Liver (tissue), 9 donors: Measurements from ENCODE around the gene XXYLT1. TPM values are rescaled to one million over a fixed set of nuclear protein-coding genes. Genes with fewer than 3 reads are reported as not detected.

ENCODE experiments used
- DNase-seq: peaks from one replicate; pipeline ENCODE4 v3.0.0-alpha.2; 2017; ENCODE audit warnings: low spot score
- H3K27ac ChIP-seq, 2 donors: one replicate each; pipeline ENCODE4 v1.7.0; 2013; ENCODE audit warnings: inconsistent platforms in 2 of 2, low read length in 2 of 2, control low read depth in 1 of 2, low read depth in 1 of 2, mild to moderate bottlenecking in 1 of 2
- H3K27me3 ChIP-seq, 4 donors: one replicate each; pipeline versions ENCODE4 v1.6.1 to v1.7.0; 2013; ENCODE audit warnings: low read length in 3 of 4, inconsistent platforms in 1 of 4, mild to moderate bottlenecking in 1 of 4, moderate library complexity in 1 of 4; ENCODE audit not compliant: control insufficient read depth in 4 of 4, insufficient read depth in 4 of 4
- H3K36me3 ChIP-seq, 4 donors: one replicate each; pipeline versions ENCODE4 v1.6.1 to v1.7.0; 2013; ENCODE audit warnings: low read length in 3 of 4, mild to moderate bottlenecking in 3 of 4, low read depth in 1 of 4, moderate library complexity in 1 of 4; ENCODE audit not compliant: control insufficient read depth in 4 of 4, insufficient read depth in 3 of 4
- H3K4me1 ChIP-seq, 4 donors: one replicate each; pipeline versions ENCODE4 v1.6.1 to v1.7.0; 2013; ENCODE audit warnings: low read length in 3 of 4, mild to moderate bottlenecking in 3 of 4, moderate library complexity in 1 of 4; ENCODE audit not compliant: control insufficient read depth in 4 of 4, insufficient read depth in 4 of 4
- H3K4me3 ChIP-seq, 3 donors: one replicate each; pipeline versions ENCODE4 v1.6.1 to v1.7.0; 2013; ENCODE audit warnings: low read length in 3 of 3, control low read depth in 1 of 3, low read depth in 1 of 3, mild to moderate bottlenecking in 1 of 3
- H3K9ac ChIP-seq, 2 donors: one replicate each; pipeline ENCODE4 v1.7.0; 2013; ENCODE audit warnings: low read length in 2 of 2, mild to moderate bottlenecking in 2 of 2, moderate library complexity in 2 of 2, control low read depth in 1 of 2, low read depth in 1 of 2
- H3K9me3 ChIP-seq, 4 donors: one replicate each; pipeline versions ENCODE4 v1.6.1 to v1.7.0; 2013; ENCODE audit warnings: low read length in 3 of 4; ENCODE audit not compliant: control insufficient read depth in 4 of 4
- FOXA1 ChIP-seq: IDR thresholded peaks from 2 replicates; pipeline ENCODE4 v1.6.1; 2016; ENCODE audit warnings: antibody characterized with exemption
- FOXA2 ChIP-seq: IDR thresholded peaks from 2 replicates; pipeline ENCODE4 v1.6.1; 2016; ENCODE audit warnings: antibody characterized with exemption
- HNF4A ChIP-seq, 2 donors: conservative IDR thresholded peaks; 2 replicates each; pipeline ENCODE4 v1.6.1; 2016; ENCODE audit warnings: antibody characterized with exemption in 2 of 2, mild to moderate bottlenecking in 2 of 2
- HNF4G ChIP-seq: IDR thresholded peaks from 2 replicates; pipeline ENCODE4 v1.6.1; 2016; ENCODE audit warnings: antibody characterized with exemption
- JUND ChIP-seq, 2 donors: IDR thresholded peaks; 2 replicates each; pipeline ENCODE4 v1.6.1; 2016; ENCODE audit warnings: antibody characterized with exemption in 2 of 2
- MAX ChIP-seq: IDR thresholded peaks from 2 replicates; pipeline ENCODE4 v1.6.1; 2016; ENCODE audit warnings: antibody characterized with exemption
- NR2F2 ChIP-seq: IDR thresholded peaks from 2 replicates; pipeline ENCODE4 v1.6.1; 2016; ENCODE audit warnings: antibody characterized with exemption
- RAD21 ChIP-seq, 2 donors: IDR thresholded peaks; 2 replicates each; pipeline ENCODE4 v1.6.1; 2016; ENCODE audit warnings: antibody characterized with exemption in 2 of 2, mild to moderate bottlenecking in 2 of 2
- RXRA ChIP-seq, 2 donors: IDR thresholded peaks; 2 replicates each; pipeline ENCODE4 v1.6.1; 2017 to 2018; ENCODE audit warnings: antibody characterized with exemption in 2 of 2, mild to moderate bottlenecking in 1 of 2
- SP1 ChIP-seq: IDR thresholded peaks from 2 replicates; pipeline ENCODE4 v1.6.1; 2018; ENCODE audit warnings: antibody characterized with exemption, mild to moderate bottlenecking
- TAF1 ChIP-seq: conservative IDR thresholded peaks from 2 replicates; pipeline ENCODE4 v1.6.1; 2016; ENCODE audit warnings: antibody characterized with exemption, mild to moderate bottlenecking
- YY1 ChIP-seq: IDR thresholded peaks from 2 replicates; pipeline ENCODE4 v1.6.1; 2016; ENCODE audit warnings: antibody characterized with exemption, mild to moderate bottlenecking
- WGBS: extraction: QIAGEN DNeasy Blood & Tissue Kit; methylation state at CpG from one replicate; pipeline ENCODE4 v1.1.7; 2013; 5-methylcytosine and 5-hydroxymethylcytosine counted together
- polyA plus RNA-seq, 2 donors: library from polyadenylated mRNA; stranded (reverse) in 1 of 2; unstranded in 1 of 2; fragments of 200-250 nt in 1 of 2; fragments of >200 nt in 1 of 2; fragmentation: Nextera tagmentation in 1 of 2; extraction: Ambion mirVana in 1 of 2; gene quantifications; one replicate each; pipeline versions ENCODE4 v1.2.1 to v1.2.3, GENCODE V29; 2013 to 2015
- total RNA-seq, 2 donors: library from RNA; depleted of rRNA; stranded (reverse); fragments of >200 nt; gene quantifications; one replicate each; pipeline ENCODE4 v1.2.3, GENCODE V29; 2014
- TF ChIP-seq, protein P1 (sequence below): IDR thresholded peaks from 2 replicates; pipeline ENCODE4 v1.6.1; 2016; ENCODE audit warnings: antibody characterized with exemption
- TF ChIP-seq, protein P2 (sequence below): IDR thresholded peaks from 2 replicates; pipeline ENCODE4 v1.6.1; 2016; ENCODE audit warnings: antibody characterized with exemption, mild to moderate bottlenecking
- donor health status: healthy.
- donor health status: healthy.
- donor health status: healthy.
- donor health status: healthy.
- donor health status: healthy.

Gene XXYLT1
- total and polyA plus RNA-seq, 4 donors = 0.93 to 7.6 (median 2.8) TPM

DNA sequence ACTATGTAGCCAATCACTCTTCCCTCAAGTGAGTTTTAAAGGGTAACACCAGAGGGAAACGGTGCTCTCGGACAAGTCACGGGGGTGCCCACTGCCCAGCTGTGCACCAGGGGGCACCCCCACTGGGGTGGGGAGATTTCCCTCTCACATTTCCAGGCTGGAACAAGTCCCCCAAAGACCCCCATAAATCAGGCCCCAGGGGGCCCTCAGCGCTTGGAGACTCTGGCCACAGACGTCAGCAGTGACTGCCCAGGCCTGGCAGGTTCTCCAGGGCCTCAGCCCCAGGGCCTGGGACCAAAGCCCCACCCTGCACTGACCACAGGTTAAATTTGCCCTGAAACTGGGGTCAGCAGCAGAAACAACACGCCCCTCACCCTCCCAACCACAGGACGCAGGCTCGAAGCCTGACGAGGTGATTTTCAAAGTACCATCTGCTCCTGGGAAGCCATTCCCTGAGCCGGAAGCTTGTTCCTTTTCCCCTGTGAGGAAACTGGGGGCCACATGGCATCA is 17.0 kb downstream of the XXYLT1 start:
- no peak for TF ChIP-seq JUND (IDR thresholded peaks at IDR 0.05)
- TF ChIP-seq MAX = no peak
- no peak for TF ChIP-seq RAD21 (IDR thresholded peaks at IDR 0.05)
- Histone ChIP-seq H3K27ac (no peak overlapping the region), H3K4me1 (peaks cover 0 to 3% (median under 1%) of the 10 kb centered on the region in 4 donors), H3K27me3 (no peaks in the 10 kb centered on the region), H3K4me3 (no peak overlapping the region), H3K9ac (no peak overlapping the region), H3K9me3 (no peaks in the 10 kb centered on the region), H3K36me3 (no peaks in the 10 kb centered on the region)
- DNase-seq = no peak
- 96% methylated on average over 10 of the region's 10 CpGs for WGBS

DNA sequence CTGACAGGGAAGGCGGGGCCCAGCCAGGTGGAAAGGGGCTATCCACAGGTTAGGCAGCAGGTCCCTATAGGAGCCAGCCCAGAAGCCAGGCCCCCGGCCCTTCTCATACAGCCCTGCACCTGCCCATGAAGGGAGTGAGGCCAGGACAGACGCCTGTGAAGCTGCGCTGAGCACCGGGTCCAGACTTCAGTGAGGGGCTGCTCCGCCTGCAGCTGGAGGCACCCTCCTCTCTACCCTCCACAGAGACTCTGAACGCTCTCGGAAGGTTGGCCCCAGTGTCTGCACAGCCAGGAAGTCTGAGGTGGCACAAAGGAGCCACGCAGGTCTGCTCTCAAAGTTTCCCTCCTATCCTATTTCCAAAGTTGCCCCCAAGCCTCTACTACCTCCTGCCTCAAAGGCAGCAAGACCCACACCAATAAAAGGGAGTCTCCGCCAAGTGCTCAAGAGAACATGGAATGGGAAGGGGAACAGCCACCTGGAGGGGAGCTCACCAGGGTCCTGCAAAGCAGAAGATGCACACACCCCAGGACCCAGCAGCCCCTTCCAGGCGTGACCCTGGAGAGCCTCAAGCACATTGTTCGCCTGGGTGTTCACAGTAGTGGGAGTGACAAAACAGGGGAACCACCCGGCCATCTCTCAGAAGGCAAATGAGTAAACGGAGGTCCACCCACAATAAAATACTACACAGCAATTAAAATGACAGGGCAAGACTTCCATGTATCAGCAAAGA is 19.5 kb downstream of the XXYLT1 start:
- WGBS = 93% methylated on average over 14 of the region's 14 CpGs
- Histone ChIP-seq H3K36me3 (no peaks in the 10 kb centered on the region), H3K27ac (no peak overlapping the region), H3K9me3 (no peaks in the 10 kb centered on the region), H3K4me3 (no peak overlapping the region), H3K27me3 (no peaks in the 10 kb centered on the region), H3K4me1 (no peaks in the 10 kb centered on the region), H3K9ac (no peak overlapping the region)
- no peak for DNase-seq
- TF ChIP-seq FOXA1 (no peak), HNF4G (no peak), YY1 (no peak), RXRA (IDR thresholded peaks at IDR 0.05) (no peak)

DNA sequence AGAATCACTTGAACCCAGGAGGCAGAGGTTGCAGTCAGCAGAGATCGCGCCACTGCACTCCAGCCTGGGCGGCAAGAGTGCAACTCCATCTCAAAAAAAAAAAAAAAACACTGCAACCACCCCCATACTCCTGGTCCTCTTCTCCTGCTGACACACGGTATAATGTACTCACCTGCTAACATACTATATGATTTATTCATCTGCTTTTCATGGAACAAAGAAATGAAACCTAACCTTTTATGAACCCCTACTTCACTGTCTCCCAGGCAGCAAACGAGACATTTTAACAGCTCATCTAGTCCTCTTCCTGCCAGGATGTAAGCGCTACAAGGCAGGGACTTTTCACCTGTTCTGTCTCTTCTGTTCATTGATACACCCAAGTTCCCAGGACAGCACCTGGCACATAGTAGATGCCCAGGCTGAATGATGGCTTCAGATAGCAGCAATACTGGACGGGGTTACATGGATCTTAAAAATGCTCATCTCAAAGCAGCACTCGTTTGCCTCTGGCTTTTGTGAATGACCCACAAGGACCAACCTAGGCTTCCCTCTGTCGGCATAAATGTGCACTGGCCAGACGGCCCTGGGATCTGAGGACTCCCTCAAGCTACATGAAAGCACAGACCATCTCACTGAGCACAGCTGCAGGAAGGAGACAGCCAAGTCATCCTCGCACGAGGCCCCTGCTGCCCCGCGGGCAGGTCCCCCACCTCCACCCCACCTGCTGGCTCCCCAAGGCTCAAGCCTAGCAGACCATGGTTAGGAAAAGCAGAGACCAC is 20.3 kb downstream of the XXYLT1 start:
- TF ChIP-seq RAD21 (IDR thresholded peaks at IDR 0.05) = peak; percentile 65 to 70
- TF ChIP-seq RXRA (IDR thresholded peaks at IDR 0.05) = no peak
- Histone ChIP-seq H3K9me3 (no peaks in the 10 kb centered on the region), H3K4me1 (no peaks in the 10 kb centered on the region), H3K4me3 (no peak overlapping the region), H3K27me3 (no peaks in the 10 kb centered on the region), H3K27ac (no peak overlapping the region), H3K36me3 (no peaks in the 10 kb centered on the region), H3K9ac (no peak overlapping the region)
- 76% methylated on average over 14 of the region's 14 CpGs for WGBS
- DNase-seq = peak; percentile 24

DNA sequence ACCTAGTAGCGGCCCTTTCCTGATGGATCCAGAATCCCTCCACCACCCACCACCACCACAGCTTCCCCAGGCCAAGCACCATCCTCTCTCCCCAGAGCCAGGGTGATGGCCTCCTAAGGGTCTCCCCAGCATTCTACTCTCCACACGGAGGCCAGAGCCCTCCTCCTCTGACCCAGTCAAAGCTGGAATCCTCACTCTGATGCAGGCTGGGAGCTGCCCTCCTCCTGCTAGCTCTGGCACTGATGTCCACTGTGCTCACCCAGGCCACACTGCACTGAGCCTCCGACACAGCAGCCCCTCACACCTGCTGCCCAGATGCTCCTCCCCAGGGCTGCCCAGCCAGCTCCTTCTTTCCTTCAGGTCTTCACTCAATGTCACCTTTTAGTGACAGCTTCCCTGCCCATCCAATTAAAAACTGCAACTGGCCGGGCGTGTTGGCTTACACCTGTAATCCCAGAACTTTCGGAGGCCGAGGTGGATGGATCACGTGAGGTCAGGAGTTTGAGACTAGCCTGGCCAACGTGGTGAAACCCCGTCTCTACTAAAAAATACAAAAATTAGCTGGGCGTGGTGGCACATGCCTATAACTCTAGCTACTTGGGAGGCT is 21.0 kb downstream of the XXYLT1 start:
- no peak overlapping the region for H3K27ac ChIP-seq
- peak; percentile 29 for DNase-seq

More for the DNA sequence above, 21.0 kb downstream of the XXYLT1 start:
- Histone ChIP-seq H3K9ac (no peak overlapping the region), H3K27me3 (no peaks in the 10 kb centered on the region), H3K9me3 (no peaks in the 10 kb centered on the region), H3K4me1 (no peaks in the 10 kb centered on the region), H3K4me3 (no peak overlapping the region), H3K36me3 (no peaks in the 10 kb centered on the region)
- 93% methylated on average over 11 of the region's 11 CpGs for WGBS
- no peak for TF ChIP-seq RXRA (IDR thresholded peaks at IDR 0.05)
- TF ChIP-seq, protein P1, sequence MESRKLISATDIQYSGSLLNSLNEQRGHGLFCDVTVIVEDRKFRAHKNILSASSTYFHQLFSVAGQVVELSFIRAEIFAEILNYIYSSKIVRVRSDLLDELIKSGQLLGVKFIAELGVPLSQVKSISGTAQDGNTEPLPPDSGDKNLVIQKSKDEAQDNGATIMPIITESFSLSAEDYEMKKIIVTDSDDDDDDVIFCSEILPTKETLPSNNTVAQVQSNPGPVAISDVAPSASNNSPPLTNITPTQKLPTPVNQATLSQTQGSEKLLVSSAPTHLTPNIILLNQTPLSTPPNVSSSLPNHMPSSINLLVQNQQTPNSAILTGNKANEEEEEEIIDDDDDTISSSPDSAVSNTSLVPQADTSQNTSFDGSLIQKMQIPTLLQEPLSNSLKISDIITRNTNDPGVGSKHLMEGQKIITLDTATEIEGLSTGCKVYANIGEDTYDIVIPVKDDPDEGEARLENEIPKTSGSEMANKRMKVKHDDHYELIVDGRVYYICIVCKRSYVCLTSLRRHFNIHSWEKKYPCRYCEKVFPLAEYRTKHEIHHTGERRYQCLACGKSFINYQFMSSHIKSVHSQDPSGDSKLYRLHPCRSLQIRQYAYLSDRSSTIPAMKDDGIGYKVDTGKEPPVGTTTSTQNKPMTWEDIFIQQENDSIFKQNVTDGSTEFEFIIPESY = no peak
- TF ChIP-seq HNF4G = no peak
- no peak for TF ChIP-seq RAD21 (IDR thresholded peaks at IDR 0.05)
- no peak for TF ChIP-seq YY1
- TF ChIP-seq HNF4A (conservative IDR thresholded peaks at IDR 0.05) = no peak
- no peak for TF ChIP-seq NR2F2
- no peak for TF ChIP-seq FOXA2
- TF ChIP-seq SP1 = no peak
- no peak for TF ChIP-seq TAF1
- TF ChIP-seq, protein P2, sequence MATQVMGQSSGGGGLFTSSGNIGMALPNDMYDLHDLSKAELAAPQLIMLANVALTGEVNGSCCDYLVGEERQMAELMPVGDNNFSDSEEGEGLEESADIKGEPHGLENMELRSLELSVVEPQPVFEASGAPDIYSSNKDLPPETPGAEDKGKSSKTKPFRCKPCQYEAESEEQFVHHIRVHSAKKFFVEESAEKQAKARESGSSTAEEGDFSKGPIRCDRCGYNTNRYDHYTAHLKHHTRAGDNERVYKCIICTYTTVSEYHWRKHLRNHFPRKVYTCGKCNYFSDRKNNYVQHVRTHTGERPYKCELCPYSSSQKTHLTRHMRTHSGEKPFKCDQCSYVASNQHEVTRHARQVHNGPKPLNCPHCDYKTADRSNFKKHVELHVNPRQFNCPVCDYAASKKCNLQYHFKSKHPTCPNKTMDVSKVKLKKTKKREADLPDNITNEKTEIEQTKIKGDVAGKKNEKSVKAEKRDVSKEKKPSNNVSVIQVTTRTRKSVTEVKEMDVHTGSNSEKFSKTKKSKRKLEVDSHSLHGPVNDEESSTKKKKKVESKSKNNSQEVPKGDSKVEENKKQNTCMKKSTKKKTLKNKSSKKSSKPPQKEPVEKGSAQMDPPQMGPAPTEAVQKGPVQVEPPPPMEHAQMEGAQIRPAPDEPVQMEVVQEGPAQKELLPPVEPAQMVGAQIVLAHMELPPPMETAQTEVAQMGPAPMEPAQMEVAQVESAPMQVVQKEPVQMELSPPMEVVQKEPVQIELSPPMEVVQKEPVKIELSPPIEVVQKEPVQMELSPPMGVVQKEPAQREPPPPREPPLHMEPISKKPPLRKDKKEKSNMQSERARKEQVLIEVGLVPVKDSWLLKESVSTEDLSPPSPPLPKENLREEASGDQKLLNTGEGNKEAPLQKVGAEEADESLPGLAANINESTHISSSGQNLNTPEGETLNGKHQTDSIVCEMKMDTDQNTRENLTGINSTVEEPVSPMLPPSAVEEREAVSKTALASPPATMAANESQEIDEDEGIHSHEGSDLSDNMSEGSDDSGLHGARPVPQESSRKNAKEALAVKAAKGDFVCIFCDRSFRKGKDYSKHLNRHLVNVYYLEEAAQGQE = no peak
- TF ChIP-seq FOXA1 = no peak
